ENCODE data around the gene COL6A6. TPM values are rescaled to one million over a fixed set of nuclear protein-coding genes. Genes with fewer than 3 reads are reported as not detected.

Gene COL6A6
- total RNA-seq, 4 donors from 2014 or later: not detected

DNA sequence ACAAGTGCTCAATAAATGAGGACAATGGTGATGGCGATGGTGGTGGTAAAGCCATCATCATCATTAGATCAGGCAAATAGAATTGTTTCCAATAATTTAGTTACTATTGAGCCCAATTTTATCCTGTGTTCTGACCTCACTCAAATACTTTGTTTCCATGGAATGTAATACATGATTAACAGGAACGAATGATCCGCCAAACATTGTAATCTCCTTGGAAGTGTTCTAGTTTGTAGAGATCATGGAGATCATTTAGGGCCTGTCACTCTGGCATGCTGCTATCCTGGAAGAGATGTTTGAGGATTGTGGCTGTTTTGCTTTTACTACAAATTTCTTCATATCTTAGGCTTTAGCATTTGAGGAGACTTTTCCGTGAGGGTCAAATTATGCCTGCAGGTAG is 2.8 kb downstream of the COL6A6 start:
- Histone ChIP-seq H3K4me1 (peaks cover 0 to 11% (median 0%) of the 10 kb centered on the region in 3 donors), H3K27ac (no peak overlapping the region), H3K9me3 (no peaks in the 10 kb centered on the region), H3K4me3 (no peak overlapping the region), H3K27me3 (peaks cover 41% of the 10 kb centered on the region), H3K36me3 (no peaks in the 10 kb centered on the region)
- 76 to 80% methylated on average over 4 of the region's 4 CpGs for WGBS, 2 donors (ENCODE audit: low coverage in 1 of 2)
- ATAC-seq: no peak
- TF ChIP-seq POLR2A (IDR thresholded peaks at IDR 0.05) (no peak), EP300 (IDR thresholded peaks at IDR 0.05) (no peak), POLR2AphosphoS5 (IDR thresholded peaks at IDR 0.05) (no peak)
- TF ChIP-seq, protein P1, sequence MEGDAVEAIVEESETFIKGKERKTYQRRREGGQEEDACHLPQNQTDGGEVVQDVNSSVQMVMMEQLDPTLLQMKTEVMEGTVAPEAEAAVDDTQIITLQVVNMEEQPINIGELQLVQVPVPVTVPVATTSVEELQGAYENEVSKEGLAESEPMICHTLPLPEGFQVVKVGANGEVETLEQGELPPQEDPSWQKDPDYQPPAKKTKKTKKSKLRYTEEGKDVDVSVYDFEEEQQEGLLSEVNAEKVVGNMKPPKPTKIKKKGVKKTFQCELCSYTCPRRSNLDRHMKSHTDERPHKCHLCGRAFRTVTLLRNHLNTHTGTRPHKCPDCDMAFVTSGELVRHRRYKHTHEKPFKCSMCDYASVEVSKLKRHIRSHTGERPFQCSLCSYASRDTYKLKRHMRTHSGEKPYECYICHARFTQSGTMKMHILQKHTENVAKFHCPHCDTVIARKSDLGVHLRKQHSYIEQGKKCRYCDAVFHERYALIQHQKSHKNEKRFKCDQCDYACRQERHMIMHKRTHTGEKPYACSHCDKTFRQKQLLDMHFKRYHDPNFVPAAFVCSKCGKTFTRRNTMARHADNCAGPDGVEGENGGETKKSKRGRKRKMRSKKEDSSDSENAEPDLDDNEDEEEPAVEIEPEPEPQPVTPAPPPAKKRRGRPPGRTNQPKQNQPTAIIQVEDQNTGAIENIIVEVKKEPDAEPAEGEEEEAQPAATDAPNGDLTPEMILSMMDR (IDR thresholded peaks at IDR 0.05): no peak

DNA sequence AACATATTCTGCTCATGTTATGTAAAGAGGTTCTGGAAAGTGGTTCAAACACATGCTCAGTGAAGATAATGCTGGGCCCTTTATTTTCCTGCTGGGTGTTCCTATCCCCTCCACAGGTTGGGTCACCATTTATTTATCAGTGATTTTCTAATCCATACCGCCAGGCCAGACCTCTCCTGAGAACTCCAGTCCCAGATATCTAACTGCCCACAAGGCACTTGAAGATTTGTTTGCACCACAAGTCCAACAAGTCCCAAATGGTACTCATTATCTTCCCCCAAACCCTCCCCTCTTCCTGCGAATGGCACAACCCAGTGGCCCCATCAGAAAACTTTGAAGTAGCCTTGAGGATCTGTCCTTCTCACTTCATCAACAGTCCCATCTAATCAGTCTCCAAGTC is 5.4 kb downstream of the COL6A6 start:
- no peak for ATAC-seq
- H3K9me3 ChIP-seq: no peaks in the 10 kb centered on the region
- 71 to 82% methylated on average over 2 of the region's 2 CpGs for WGBS, 2 donors (ENCODE audit: low coverage in 1 of 2)
- peaks cover 0 to 2% (median 0%) of the 10 kb centered on the region in 3 donors for H3K4me1 ChIP-seq
- no peak overlapping the region for H3K4me3 ChIP-seq
- no peak for TF ChIP-seq POLR2A (IDR thresholded peaks at IDR 0.05)
- TF ChIP-seq POLR2AphosphoS5 (IDR thresholded peaks at IDR 0.05): no peak
- TF ChIP-seq, protein P1 (IDR thresholded peaks at IDR 0.05): no peak
- TF ChIP-seq EP300 (IDR thresholded peaks at IDR 0.05): no peak
- peaks cover 15% of the 10 kb centered on the region for H3K27me3 ChIP-seq
- H3K27ac ChIP-seq: no peak overlapping the region
- H3K36me3 ChIP-seq: no peaks in the 10 kb centered on the region

DNA sequence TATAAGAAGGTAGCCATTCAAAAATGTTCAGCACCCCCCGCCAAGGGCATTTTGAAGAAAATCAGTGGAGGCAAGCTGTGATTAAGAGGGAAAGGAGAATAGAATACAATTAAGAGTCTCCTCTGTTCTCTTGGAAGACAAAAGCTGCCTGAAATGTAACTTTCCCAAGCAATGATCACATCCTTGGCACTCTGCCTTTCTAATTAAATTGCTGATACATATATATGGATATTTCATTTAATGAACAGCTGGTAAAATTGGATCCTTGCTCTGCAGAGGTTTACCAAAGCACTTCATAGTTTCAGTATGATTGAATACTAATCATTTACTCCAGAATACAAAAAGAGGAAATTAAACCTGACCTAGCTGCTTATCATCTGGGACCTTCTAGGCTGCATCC is 10.4 kb downstream of the COL6A6 start:
- Histone ChIP-seq H3K36me3 (no peaks in the 10 kb centered on the region), H3K4me1 (no peaks in the 10 kb centered on the region), H3K4me3 (no peak overlapping the region), H3K27ac (no peak overlapping the region), H3K9me3 (no peaks in the 10 kb centered on the region), H3K27me3 (no peaks in the 10 kb centered on the region)
- ATAC-seq: no peak
- 40 to 80% methylated on average over 1 of the region's 1 CpG for WGBS, 2 donors (ENCODE audit: low coverage in 1 of 2)
- TF ChIP-seq POLR2A (IDR thresholded peaks at IDR 0.05): no peak
- no peak for TF ChIP-seq EP300 (IDR thresholded peaks at IDR 0.05)
- TF ChIP-seq, protein P1 (IDR thresholded peaks at IDR 0.05): no peak
- no peak for TF ChIP-seq POLR2AphosphoS5 (IDR thresholded peaks at IDR 0.05)

DNA sequence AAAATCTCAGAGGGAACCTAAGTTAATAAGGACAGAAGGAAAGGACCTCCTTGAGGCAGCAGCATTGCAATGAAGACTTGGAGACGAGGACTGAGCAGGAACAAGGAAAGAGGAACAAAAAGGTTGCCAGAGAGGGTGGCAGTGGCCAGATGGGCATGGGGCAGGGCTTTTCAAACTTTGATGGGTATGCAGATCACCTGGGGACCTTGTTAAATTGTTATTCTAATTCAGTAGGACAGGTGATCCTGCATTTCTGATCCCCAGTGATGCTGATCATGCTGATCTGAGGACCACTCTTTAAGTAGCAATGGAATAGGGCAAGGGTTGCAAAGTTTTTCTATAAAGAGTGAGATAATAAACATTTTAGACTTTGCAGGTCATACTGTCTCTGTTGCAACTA is 11.1 kb downstream of the COL6A6 start:
- Histone ChIP-seq H3K9me3 (no peaks in the 10 kb centered on the region), H3K27ac (no peak overlapping the region), H3K27me3 (no peaks in the 10 kb centered on the region), H3K4me3 (no peak overlapping the region), H3K36me3 (no peaks in the 10 kb centered on the region), H3K4me1 (no peaks in the 10 kb centered on the region)
- 58 to 75% methylated on average over 1 of the region's 1 CpG for WGBS, 2 donors (ENCODE audit: low coverage in 1 of 2)
- TF ChIP-seq POLR2A (IDR thresholded peaks at IDR 0.05): no peak
- TF ChIP-seq POLR2AphosphoS5 (IDR thresholded peaks at IDR 0.05): no peak
- TF ChIP-seq, protein P1 (IDR thresholded peaks at IDR 0.05): no peak
- no peak for TF ChIP-seq EP300 (IDR thresholded peaks at IDR 0.05)
- ATAC-seq: no peak

DNA sequence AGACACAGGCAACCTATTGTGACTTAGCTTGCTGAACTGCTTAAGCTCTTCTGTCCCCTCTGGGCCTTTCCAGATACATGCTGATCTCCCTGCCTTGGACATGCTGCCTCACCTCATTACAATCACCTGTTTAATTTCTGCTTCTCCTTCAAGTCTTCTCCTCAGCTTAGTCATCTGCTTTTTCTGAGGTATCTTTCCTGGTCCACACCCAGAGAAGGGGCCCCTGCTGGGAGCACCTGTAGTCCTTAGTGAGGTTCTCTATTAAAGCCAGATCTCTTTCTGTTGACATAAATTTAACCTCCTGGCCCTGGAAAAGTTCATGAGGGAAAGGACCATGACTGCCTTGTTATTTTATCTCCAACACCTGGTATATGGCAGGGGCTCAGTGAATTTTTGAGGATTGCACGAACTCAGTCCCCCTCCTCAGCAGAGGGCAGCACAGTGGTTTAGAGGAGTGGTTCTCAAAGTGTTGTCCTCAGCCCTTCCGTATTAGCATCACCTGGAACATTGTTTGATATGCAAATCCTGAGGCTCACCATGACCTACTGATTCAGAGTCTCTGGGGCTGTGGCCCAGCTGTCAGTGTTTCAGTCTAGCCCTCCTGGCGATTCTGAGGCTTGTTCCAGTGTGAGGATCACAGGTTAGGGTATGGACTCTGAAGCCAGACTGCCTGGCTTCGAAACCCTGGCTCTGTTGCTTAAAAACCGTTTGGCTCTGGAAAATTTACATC is 12.7 kb downstream of the COL6A6 start:
- 53 to 55% methylated on average over 3 to 4 of the region's 5 CpGs for WGBS, 2 donors (ENCODE audit: low coverage in 1 of 2)
- Histone ChIP-seq H3K27me3 (no peaks in the 10 kb centered on the region), H3K36me3 (no peaks in the 10 kb centered on the region), H3K9me3 (no peaks in the 10 kb centered on the region), H3K27ac (no peak overlapping the region), H3K4me1 (no peaks in the 10 kb centered on the region), H3K4me3 (no peak overlapping the region)
- ATAC-seq: no peak
- TF ChIP-seq EP300 (IDR thresholded peaks at IDR 0.05) (no peak), POLR2AphosphoS5 (IDR thresholded peaks at IDR 0.05) (no peak), POLR2A (IDR thresholded peaks at IDR 0.05) (no peak)
- TF ChIP-seq, protein P1 (IDR thresholded peaks at IDR 0.05): no peak
